ENCODE results near the gene LILRB5.
"Not testable (repeated sequence)": the region's sequence is repeated elsewhere in the genome, so short reads cannot be mapped to it uniquely, and the experiment has no call there.

LILRB5 gene

GRCh38 chr19:54240372-54241336 lies 16.4 kb downstream of the LILRB5 start:
- DNase-seq: not testable (repeated sequence)

DNA sequence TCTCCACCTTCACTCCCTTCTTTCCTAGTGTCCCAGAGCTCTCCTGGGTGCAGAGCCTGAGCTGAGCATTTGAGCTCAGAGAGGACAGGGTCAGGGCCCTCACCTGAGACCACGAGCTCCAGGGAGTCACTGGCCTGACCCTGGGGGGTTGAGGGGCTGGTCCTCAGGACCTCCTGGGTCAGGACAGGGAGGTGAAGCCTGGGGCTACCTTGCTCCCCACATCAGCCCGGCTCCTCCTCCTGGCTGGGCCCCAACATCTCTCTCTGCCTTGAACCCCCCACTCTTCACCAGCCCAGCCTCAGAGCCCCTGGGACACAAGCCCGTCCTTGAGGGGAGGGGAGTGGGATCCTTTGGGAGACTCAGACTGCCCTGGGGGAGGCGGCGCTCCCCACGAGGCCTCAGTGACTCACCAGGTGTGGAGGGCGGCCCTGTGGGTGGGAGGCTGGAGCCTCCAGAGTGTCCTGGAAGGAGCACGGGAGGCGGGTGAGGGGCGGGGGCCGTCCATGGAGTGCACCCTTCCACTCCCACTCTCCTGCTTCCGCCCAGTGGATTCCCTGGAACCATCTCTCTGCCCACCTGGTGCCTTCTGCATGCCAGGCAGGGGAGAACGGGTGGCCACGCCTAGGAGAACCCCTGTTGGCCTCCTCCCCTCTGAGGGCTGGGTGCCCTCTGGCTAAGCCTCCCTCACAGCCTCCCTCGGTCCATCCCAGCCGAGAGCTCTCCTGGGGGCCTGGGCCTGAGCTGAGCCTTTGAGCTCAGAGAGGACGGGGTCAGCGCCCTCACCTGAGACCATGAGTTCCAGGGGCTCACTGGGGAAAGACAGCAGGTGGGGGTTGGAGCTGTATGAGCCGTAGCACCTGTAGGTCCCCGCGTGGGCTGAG lies 17.3 kb downstream of the LILRB5 start:
- DNase-seq: not testable (repeated sequence)

DNA sequence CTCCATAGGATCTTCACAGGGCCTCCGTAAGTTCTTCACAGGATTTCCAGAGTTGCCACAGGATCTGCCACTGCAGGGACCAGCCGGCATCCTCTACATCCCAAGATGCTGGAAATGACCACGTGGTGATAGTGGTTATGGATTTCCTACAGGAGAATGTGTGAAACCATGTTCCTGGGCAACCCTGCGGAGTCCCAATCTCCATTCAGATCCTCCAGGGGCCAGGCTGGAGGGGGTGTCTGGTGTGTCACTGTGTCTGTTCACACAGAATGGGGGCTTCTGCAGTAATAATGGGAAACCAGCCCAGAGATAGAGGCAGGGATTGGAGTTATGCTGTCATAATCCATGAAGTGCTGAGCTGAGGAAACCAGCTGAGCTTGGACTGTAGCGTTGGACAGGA lies 23.1 kb downstream of the LILRB5 start:
- DNase-seq: no peak

GRCh38 chr19:54231077-54231931 lies 25.8 kb downstream of the LILRB5 start:
- DNase-seq: peak; percentile 55

GRCh38 chr19:54230031-54230430 lies 27.0 kb downstream of the LILRB5 start:
- DNase-seq: no peak

DNA sequence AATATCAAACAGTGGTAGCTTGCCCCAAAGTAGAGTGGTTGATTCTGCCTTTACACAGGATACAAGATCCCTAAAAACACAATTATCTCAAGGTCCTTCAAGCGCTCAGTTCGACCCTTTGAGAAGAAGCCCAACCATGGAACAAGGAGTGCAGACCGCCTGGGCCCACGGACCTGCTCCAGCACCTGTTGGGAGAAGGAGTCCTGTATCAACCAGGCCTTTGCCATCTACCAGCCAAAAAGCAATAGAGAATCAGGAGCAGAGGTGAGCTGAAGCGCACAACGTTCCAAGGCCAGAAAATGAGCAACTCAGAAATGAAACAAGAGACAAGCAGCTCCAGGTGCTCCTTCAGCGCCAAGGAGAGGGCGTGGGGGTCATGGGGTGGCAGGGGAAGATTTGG lies 27.9 kb downstream of the LILRB5 start:
- no peak for DNase-seq

DNA sequence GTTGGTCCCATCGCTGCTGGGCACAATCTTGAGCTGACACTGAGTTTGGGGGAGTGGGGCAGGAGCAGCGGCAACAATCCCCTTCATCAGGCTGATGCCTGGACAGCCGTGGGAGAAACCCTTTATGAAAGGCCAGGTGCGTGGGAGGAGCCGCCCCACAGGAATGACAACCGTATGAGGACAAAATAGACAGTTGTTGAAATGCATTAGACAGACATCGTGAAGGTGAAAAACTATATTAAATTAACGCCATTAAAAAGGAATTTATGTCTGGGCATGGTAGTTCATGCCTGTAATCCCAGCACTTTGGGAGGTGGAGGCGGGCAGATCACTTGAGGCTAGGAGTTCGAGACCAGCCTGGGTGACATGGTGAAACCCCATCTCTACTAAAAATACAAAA lies 32.5 kb downstream of the LILRB5 start:
- DNase-seq: not testable (repeated sequence)

DNA sequence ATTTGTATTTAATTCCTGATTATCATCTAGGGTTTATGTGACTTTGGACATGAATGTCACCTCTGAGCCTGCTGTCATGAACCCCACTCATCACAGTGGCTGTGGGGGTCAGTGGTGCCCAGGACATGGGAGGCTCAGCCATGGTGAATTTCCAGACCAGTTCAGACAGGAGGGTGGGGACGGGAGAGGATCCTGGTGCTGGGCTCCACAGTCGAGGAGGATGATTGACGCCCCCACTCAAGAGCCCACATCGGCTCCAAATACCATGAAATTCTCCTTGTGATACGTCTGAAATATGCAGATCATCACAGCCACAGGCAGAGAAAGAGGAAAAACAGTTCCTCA lies 33.2 kb downstream of the LILRB5 start:
- not testable (repeated sequence) for DNase-seq

DNA sequence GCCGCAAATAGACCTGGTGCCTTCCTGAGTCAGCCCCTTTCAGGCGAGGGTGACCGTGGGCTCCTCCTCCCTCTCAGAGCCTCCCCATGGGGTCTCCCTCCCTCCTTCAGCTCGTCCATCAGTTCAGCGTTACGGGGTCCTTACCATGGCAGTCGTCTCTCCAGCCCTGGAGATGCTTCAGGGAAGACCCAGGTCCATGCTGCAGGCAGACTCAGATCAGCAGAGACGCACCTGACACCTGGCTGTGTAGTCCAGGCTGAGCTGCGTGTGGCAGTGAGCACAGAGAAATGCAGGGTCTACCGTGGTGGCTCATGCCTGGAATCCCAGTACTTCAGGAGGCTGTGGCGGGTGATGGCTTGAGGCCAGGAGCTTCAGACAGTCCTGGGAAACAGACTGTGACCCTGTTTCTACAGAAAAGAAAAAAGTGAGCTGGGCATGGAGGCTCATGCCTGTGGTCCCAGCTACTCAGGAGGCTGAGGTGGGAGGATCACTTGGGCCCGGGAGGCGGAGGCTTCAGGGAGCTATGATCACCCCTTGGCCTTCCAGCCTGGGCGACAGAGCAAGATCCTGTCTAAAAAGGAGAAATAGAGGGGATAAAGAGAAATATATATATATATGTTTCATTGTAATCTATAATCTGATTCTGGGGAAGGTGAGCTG lies 33.7 kb downstream of the LILRB5 start:
- not testable (repeated sequence) for DNase-seq

DNA sequence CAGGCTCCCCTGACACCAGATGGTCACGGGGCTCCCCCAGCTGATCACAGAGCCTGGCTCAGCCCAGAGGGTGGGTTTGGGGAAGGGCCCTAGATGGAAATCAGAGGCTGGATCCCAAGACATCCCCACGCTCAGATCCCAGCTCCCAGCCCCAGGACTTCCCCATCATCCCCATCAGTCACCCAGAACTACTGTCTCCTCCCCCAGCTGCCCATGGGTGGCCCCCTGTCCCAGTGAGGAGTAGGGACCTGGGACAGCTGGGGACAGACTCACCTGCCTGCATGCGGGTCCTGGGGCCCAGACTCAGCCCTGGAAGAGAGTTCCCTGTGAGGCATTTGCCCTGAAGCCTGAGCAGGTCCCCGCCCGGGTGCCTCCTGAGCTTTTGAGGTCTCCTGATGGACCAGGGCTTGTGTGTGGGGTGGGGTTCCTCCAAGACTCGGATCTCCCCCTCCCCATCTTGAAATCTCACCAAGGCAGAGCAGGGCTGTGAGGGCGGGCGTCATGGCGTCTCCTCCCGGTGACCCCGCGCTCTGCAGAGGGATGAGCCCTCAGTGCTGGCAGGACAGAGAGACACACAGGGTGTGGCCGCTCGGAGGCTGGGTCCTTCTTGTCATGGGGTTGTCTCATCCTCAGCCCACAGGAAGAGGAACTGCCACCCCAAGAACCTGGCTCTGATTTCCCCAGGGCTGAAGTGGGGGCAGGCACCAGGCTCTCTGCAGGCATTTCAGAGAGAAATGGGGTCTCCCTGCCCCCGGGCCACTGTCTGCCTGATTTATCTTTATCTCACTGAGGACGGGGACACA lies 34.4 kb downstream of the LILRB5 start, which contains the start of gene LILRB3:
LILRB3 (minus strand) TSS at position 534 of the 803 bp plus-strand sequence; CDS start at position 503, 31 bp downstream.
- DNase-seq: not testable (repeated sequence)

- DNase-seq: not testable (repeated sequence)
Observed at GRCh38 chr19:54221947-54222346, 35.1 kb downstream of the LILRB5 start.

DNA sequence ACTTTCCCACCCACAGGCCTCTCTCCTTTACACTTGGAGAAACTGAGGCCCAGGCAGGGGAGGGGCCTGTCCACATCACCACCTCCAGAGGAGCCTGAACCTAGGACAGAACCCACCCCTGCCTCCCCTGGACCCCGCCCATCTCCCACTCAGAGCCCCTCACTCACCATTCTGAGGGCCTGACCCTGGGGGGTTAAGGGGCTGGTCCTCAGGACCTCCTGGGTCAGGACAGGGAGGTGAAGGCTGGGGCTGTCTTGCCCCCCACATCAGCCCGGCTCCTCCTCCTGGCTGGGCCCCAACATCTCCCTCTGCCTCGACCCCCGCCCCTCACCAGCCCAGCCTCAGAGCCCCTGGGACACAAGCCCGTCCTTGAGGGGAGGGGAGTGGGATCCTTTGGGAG lies 37.4 kb downstream of the LILRB5 start:
- DNase-seq: not testable (repeated sequence)

- DNase-seq: no peak
Observed at GRCh38 chr19:54218960-54219661, 38.0 kb downstream of the LILRB5 start.

DNA sequence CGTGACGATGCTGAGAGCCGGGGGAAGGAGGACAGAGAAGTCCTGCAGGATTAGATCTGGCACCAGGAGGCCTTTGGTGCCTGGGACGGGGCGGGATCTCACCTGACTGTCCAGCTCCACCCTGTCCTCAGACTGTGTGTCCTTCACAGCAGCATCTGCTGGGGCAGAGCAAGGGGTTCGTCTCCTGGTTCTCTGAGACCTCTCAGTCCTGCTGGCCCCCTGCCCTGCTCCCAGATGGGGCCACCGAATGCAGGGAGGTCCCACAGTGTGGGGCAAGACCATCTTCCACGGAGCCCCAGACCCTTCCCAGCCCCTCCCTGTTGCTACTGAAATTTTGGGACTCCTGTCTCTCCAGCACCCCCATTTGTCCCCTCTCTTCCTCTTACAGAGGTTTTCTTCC lies 38.8 kb downstream of the LILRB5 start:
- no peak for DNase-seq

GRCh38 chr19:54217517-54218247 lies 39.4 kb downstream of the LILRB5 start:
- DNase-seq: not testable (repeated sequence)

DNA sequence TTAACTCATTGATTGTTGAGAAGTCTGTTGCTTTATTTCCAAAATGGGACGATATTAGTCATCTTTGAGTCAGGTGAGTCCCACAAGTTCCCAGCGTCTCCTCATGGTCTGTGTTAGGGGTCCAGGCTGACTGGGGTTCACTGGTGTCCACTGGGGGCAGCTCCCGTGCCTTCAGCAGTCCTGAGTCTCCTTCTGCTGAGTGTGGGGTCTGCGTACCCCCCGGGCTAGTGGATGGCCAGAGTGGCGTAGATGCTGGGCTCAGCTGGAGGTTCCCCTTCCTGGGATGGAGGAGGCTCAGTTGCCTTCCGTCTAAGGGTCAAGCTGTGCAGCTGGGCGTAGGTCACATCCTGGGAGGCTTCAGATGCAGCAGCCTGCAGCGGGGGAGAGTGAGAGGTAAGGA lies 40.2 kb downstream of the LILRB5 start:
- no peak for DNase-seq

DNA sequence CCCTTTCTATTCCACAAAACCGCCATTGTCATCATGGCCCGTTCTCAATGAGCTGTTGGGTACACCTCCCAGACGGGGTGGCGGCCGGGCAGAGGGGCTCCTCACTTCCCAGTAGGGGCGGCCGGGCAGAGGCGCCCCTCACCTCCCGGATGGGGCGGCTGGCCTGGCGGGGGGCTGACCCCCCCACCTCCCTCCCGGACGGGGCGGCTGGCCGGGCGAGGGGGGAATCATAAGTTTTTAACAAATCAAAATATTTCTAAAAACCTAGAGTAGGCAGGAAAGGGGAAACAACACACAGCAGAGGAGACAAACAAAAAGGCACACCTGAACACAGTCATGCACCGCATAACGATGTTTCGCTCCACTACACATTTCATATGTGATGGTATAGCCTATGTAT lies 42.3 kb downstream of the LILRB5 start:
- not testable (repeated sequence) for DNase-seq

GRCh38 chr19:54214217-54214616 lies 42.9 kb downstream of the LILRB5 start:
- DNase-seq: not testable (repeated sequence)

GRCh38 chr19:54211235-54211634 lies 45.8 kb downstream of the LILRB5 start:
- DNase-seq: no peak
